ENCODE measurements around the gene HLA-DMA. TPM values are rescaled to one million over a fixed set of nuclear protein-coding genes. Genes with fewer than 3 reads are reported as not detected.

HLA-DMA gene
- total and polyA plus RNA-seq, 2 of the 8 experiments (the other 6 are each of a cell fraction or from before 2014, with no cell fraction given): 13.3 to 23.1 TPM

Other genes starting within 250 kb of the HLA-DMA start
- gene HLA-DQA2, start 211.7 kb downstream of the HLA-DMA start, total RNA-seq (2021; fragmentation: NEBNext Ultra II Directional; extraction: Animal tissue kit (Norgen Biotek cat#: 25700)): not detected in 2 replicates
- gene HLA-DQA2, start 211.7 kb downstream of the HLA-DMA start, polyA plus RNA-seq (2011; rRNA removed): not detected in 2 replicates
- not detected in 2 replicates for gene HLA-DQB2, start 189.6 kb downstream of the HLA-DMA start, total RNA-seq (2021; fragmentation: NEBNext Ultra II Directional; extraction: Animal tissue kit (Norgen Biotek cat#: 25700))
- gene HLA-DQB2, start 189.6 kb downstream of the HLA-DMA start, polyA plus RNA-seq (2011; rRNA removed): not detected in 2 replicates
- gene HLA-DOB, start 136.1 kb downstream of the HLA-DMA start, total RNA-seq (2021; fragmentation: NEBNext Ultra II Directional; extraction: Animal tissue kit (Norgen Biotek cat#: 25700)): 0.27 TPM in 1 of 2 replicates, not detected in the other
- 0.19 and 0.35 TPM in 2 replicates for gene HLA-DOB, start 136.1 kb downstream of the HLA-DMA start, polyA plus RNA-seq (2011; rRNA removed)
- 24.3 and 27.2 TPM in 2 replicates for gene TAP2, start 114.4 kb downstream of the HLA-DMA start, total RNA-seq (2021; fragmentation: NEBNext Ultra II Directional; extraction: Animal tissue kit (Norgen Biotek cat#: 25700))
- gene TAP2, start 114.4 kb downstream of the HLA-DMA start, polyA plus RNA-seq (2011; rRNA removed): 11.3 and 19.9 TPM in 2 replicates
- gene PSMB8, start 109.0 kb downstream of the HLA-DMA start, total RNA-seq (2021; fragmentation: NEBNext Ultra II Directional; extraction: Animal tissue kit (Norgen Biotek cat#: 25700)): 18.4 and 22.0 TPM in 2 replicates
- gene PSMB8, start 109.0 kb downstream of the HLA-DMA start, polyA plus RNA-seq (2011; rRNA removed): 26.9 and 43.0 TPM in 2 replicates
- gene TAP1, start 99.4 kb downstream of the HLA-DMA start, total RNA-seq (2021; fragmentation: NEBNext Ultra II Directional; extraction: Animal tissue kit (Norgen Biotek cat#: 25700)): 16.8 TPM in 2 replicates
- 20.1 and 22.0 TPM in 2 replicates for gene TAP1, start 99.4 kb downstream of the HLA-DMA start, polyA plus RNA-seq (2011; rRNA removed)
- 2.9 and 4.5 TPM in 2 replicates for gene PSMB9, start 98.9 kb downstream of the HLA-DMA start, total RNA-seq (2021; fragmentation: NEBNext Ultra II Directional; extraction: Animal tissue kit (Norgen Biotek cat#: 25700))
- 12.5 and 22.8 TPM in 2 replicates for gene PSMB9, start 98.9 kb downstream of the HLA-DMA start, polyA plus RNA-seq (2011; rRNA removed)
- gene HLA-DMB, start 12.1 kb downstream of the HLA-DMA start, total RNA-seq (2021; fragmentation: NEBNext Ultra II Directional; extraction: Animal tissue kit (Norgen Biotek cat#: 25700)): 1.3 and 2.7 TPM in 2 replicates
- gene HLA-DMB, start 12.1 kb downstream of the HLA-DMA start, polyA plus RNA-seq (2011; rRNA removed): 3.2 and 4.7 TPM in 2 replicates
- 179 and 185 TPM in 2 replicates for gene BRD2, start 15.5 kb upstream of the HLA-DMA start, total RNA-seq (2021; fragmentation: NEBNext Ultra II Directional; extraction: Animal tissue kit (Norgen Biotek cat#: 25700))
- 101 and 132 TPM in 2 replicates for gene BRD2, start 15.5 kb upstream of the HLA-DMA start, polyA plus RNA-seq (2011; rRNA removed)
- gene HLA-DOA, start 56.5 kb upstream of the HLA-DMA start, total RNA-seq (2021; fragmentation: NEBNext Ultra II Directional; extraction: Animal tissue kit (Norgen Biotek cat#: 25700)): 23.7 TPM in 2 replicates
- 89.0 and 120 TPM in 2 replicates for gene HLA-DOA, start 56.5 kb upstream of the HLA-DMA start, polyA plus RNA-seq (2011; rRNA removed)
- gene HLA-DPA1, start 120.6 kb upstream of the HLA-DMA start, total RNA-seq (2021; fragmentation: NEBNext Ultra II Directional; extraction: Animal tissue kit (Norgen Biotek cat#: 25700)): 6.2 and 6.8 TPM in 2 replicates
- 8.4 and 13.1 TPM in 2 replicates for gene HLA-DPA1, start 120.6 kb upstream of the HLA-DMA start, polyA plus RNA-seq (2011; rRNA removed)
- gene HLA-DPB1, start 122.9 kb upstream of the HLA-DMA start, total RNA-seq (2021; fragmentation: NEBNext Ultra II Directional; extraction: Animal tissue kit (Norgen Biotek cat#: 25700)): 32.3 and 37.8 TPM in 2 replicates
- 58.8 and 62.8 TPM in 2 replicates for gene HLA-DPB1, start 122.9 kb upstream of the HLA-DMA start, polyA plus RNA-seq (2011; rRNA removed)
- gene COL11A2, start 239.4 kb upstream of the HLA-DMA start, total RNA-seq (2021; fragmentation: NEBNext Ultra II Directional; extraction: Animal tissue kit (Norgen Biotek cat#: 25700)): 2.8 and 3.5 TPM in 2 replicates
- gene COL11A2, start 239.4 kb upstream of the HLA-DMA start, polyA plus RNA-seq (2011; rRNA removed): 3.8 and 4.7 TPM in 2 replicates
- 17.8 and 18.1 TPM in 2 replicates for gene RXRB, start 247.6 kb upstream of the HLA-DMA start, total RNA-seq (2021; fragmentation: NEBNext Ultra II Directional; extraction: Animal tissue kit (Norgen Biotek cat#: 25700))
- 13.0 and 13.9 TPM in 2 replicates for gene RXRB, start 247.6 kb upstream of the HLA-DMA start, polyA plus RNA-seq (2011; rRNA removed)
- 120 and 123 TPM in 2 replicates for gene SLC39A7, start 247.8 kb upstream of the HLA-DMA start, total RNA-seq (2021; fragmentation: NEBNext Ultra II Directional; extraction: Animal tissue kit (Norgen Biotek cat#: 25700))
- gene SLC39A7, start 247.8 kb upstream of the HLA-DMA start, polyA plus RNA-seq (2011; rRNA removed): 63.3 and 70.2 TPM in 2 replicates

Measured in H1 (cell line).